NCI-H187 treated with DMSO at 0.1 percent for 48 hours (cell line): Measurements from ENCODE around the gene ANKRD49.
"Not testable (repeated sequence)": the region's sequence is repeated elsewhere in the genome, so short reads cannot be mapped to it uniquely, and the experiment has no call there.

Experiments used
- DNase-seq: peaks from one replicate; lab custom pipeline; 2025; lab: John Stamatoyannopoulos, UW

Gene ANKRD49, protein sequence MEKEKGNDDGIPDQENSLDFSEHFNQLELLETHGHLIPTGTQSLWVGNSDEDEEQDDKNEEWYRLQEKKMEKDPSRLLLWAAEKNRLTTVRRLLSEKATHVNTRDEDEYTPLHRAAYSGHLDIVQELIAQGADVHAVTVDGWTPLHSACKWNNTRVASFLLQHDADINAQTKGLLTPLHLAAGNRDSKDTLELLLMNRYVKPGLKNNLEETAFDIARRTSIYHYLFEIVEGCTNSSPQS

DNA sequence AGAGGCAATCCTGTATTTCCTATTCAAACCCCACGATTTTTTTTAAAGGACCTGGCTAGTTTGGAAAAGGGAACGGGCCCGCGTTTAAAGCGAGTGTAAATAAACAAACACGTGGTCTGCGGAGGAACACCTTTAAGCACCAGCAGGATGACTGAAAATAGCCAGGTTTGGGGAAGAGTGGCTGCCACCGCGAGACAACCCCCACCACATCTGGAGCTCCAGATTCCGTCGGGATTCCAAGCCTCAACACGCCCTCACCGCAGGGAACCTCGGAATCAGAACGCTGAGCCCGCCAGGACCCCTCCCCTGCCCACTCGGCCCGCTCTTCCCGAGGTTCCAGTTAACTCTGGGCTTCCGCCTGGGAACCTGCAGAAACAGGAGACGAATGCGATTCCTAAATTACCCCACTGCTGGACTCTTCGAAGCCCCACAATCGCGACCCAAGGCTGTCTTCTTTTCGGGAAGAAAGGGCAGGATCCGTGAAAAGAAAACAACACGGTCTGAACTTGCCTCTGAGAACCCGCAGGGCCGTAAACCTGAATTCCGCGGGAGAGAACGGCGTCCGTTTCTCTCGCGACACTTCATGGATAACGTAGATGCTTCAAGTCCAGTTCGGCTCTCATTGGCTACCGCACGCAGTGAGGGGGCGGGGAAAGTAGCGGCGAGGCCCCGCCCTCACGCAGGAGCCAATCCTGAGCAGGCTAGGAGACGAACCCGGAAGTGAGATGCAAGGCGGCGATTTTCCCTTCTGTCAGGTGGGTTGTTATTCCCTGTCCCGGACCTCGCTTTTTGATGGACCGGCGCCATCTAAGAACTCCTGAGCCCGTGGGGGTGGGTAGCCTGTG, at the start of gene ANKRD49, which contains the start of gene MRE11:
ANKRD49 (plus strand) TSS at position 704 of the 845 bp plus-strand sequence. CDS start 2,710 bp downstream, outside the sequence.
MRE11 (minus strand) TSS at position 564 of the 845 bp plus-strand sequence. CDS start 1,043 bp downstream, outside the sequence.
- peak; percentile 60 for DNase-seq

DNA sequence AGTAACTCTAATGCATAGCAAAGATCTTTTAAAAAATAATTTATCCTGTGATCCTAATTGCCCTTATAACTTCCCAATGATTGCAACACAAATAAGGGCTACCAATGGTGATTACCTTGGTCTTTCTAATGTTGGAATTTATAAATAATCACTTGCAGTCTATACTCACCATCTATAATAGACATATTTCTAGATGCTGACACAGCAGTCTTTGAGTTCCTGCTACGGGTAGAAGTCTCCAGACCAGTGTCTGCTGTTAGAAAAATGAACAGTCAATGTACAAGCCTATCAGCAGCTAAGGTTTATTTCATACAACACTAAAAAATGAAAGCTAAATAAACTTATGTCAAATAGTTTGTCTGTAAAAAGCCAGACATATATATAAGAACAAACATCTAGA, 48.1 kb upstream of the ANKRD49 start:
- no peak for DNase-seq

DNA sequence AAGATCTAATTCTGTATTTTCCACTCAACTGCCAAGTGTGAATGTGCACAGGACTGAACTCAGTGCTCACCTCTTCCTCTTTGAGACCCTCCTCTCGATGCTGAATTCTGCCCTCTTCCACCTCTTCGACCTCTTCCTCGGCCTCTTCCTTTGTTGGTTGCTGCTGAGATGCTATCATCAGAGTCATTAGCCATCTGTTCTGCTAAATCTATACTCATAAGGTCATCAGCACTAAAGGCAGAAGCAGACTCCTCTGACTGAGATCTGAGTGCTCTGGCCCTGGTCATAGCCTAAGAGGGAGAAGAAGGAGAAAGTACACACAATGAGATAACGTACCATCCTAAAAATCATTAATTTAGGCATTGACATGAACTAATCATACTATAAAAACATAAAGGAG, 46.6 kb upstream of the ANKRD49 start:
- DNase-seq, result no peak

DNA sequence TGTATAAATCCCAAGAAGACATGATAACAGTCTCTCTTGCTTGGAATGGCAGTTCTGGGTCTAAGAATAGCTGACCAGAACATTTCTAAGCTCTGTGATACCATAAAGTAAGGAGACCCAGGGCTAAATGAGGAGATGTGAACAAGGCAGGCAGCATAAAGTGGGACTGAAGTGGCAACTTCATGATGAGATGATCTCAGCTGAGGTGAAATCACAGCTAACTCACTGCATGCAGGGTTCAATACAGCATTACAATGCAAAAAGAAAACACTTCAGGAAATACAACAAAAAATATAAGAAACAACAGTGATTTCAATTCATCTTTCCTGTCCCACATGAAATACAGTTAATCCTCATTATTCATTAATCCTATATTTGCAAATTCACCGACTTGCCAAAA, 44.8 kb upstream of the ANKRD49 start:
- no peak for DNase-seq

DNA sequence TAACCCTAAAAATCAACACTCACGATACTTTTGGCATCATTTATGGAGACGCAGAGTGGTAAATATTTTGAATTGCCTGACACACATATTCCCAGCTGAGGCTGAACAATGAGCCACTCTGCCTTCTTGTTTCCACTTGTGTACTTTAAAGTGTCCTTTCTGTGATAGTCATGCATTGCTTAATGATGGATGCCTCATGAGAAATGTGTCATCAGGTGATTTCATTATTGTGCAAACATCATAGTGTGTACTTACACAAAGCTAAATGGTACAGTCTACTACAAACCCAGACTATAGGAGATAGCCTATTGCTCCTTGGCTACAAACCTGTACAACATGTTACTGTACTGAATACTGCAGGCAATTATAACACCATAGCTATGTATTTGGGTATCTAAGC, 44.3 kb upstream of the ANKRD49 start:
- DNase-seq, result no peak

DNA sequence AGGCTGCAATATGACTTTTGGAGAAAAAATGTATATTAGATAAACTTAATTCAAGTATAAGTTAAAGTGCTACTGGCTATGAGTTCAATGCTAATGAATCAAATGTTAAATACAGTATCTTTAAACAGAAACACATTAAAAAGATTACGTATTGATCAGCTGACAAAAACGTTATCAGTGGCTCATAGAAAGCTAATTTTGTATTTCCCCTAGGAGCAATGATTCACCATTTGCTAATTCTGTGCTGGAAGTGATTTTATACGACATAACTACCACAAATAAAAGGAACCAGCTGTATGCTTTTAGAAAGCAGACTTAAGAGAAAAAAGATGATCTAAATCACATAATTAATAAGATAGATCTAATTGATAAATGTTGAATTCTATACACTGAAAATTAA, 43.7 kb upstream of the ANKRD49 start:
- no peak for DNase-seq

DNA sequence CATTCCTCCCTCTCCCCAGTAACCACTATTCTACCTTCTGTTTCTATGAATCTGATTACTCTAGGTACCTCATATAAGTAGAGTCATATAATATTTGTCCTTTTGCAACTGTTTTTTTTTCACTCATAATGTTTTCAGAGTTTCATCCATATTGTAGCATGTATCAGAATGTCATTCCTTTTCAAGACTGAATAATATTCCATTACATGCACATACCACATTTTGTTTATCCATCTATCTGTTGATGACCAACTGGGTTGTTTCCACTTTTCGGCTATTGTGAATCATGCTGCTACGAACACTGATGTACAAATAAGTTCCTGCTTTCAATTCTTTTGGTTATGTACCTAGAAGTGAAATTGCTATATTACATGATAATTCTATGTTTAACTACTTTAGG, 40.8 kb upstream of the ANKRD49 start:
- DNase-seq, result no peak

DNA sequence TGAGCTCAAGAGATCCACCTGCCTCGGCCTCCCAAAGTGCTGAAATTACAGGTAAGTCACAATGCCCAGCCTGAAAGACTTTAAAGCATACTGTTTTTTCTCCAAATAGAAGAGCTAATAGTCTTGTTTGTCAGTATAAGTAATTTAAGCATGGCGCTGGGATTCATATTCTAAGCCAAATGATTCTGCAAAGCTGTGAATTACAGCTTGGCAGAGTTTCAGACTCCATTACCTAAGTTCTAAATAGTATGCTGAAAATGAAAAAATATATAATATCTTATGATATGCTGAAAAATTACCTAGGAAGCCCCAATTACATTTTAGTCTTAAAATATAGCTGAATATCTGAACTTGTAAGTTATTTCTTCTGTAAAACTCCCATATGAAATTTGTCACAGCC, 39.5 kb upstream of the ANKRD49 start:
- no peak for DNase-seq

DNA sequence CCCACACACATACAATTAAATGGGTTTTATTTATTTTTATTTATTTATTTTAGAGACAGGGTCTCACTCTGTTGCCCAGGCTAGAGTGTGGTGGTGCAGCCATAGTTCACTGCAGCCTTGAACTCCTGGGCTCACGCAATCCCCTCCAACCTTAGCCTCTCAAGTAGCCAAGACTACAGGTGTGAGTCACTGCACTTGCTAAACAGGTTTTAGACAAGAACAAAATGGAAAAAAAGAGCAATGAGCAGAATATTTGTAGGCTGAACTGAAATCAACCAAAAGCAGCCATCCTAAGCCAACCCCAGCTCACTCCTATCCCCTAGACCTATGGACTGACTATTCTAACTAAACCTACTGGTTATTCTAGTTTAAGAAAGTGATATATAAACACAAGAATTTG, 37.9 kb upstream of the ANKRD49 start:
- no peak for DNase-seq

DNA sequence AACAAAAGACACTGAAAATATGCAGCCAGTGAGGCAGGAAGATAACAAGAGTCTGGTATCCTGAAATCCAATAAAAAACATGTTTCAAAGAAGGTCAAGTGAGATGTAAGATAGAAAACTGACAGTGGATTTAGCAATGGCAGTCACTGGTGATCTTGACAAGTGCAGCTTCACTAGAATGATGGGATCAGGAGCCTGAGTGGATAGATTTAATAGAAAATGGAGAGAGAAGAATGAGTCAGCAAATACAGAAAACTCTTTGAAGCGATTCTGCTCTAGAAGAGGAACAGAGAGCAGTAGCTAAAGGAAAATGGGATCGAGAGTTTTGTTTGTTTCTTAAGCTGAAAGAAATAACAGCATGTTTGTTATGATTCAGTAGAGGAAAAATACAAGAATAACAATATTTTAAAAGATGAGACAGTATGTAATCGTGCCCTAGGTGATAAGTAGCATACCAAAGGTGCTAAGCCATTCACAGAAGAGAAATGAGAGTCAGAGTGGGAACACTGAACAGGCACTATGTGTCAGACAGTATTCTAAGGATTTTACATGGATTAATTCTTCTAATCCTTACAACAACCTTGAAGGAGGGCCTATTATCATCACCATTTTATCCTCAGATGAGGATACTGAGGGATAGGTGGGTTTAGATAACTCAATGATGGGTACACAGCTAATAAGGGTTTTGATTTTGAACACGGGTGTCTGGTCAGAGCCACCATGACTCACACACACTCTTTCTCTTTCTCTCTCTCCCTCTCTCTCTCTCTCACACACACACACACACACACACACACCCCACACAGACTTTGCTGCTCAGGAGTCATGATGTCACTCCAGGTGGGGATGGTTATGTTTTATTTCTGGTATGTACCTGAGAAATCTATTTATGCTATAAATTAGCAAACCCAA, 36.4 kb upstream of the ANKRD49 start:
- no peak for DNase-seq

DNA sequence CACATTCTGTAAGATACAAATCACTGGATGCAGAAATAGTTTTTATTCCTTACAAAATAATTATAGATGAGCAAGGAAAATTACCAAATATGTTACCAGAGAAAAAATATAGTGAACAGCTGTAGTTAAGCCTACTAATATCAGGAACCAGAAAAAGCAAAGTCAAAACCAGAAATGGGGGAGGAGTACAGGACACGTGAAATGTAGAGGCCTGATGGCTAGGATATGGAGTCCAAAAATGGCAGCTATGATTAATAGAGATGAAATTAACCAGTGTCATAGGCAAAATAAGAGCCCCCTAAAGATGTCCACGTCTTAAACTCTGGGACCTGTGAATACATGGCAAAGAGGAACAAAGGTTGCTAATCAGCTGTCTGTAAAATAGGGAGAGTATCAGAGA, 34.2 kb upstream of the ANKRD49 start:
- no peak for DNase-seq

DNA sequence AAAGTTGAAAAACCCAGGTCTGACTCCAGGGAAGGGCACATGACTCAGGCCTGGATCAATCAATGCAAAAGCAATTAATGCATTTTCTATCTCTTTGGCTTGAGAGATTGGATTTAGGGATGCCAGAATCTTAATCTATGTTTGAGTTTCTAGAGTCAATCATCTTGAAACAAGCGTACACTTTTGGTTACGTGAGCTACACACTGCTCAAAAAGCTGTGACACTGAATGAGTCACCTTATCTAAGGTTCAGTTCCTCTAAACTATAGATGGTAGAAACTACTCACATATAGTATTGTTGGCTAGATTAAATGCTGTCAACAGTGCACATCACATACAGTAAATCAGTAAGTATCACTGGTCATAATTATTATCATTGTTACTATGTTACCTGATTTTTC, 24.4 kb upstream of the ANKRD49 start:
- no peak for DNase-seq

DNA sequence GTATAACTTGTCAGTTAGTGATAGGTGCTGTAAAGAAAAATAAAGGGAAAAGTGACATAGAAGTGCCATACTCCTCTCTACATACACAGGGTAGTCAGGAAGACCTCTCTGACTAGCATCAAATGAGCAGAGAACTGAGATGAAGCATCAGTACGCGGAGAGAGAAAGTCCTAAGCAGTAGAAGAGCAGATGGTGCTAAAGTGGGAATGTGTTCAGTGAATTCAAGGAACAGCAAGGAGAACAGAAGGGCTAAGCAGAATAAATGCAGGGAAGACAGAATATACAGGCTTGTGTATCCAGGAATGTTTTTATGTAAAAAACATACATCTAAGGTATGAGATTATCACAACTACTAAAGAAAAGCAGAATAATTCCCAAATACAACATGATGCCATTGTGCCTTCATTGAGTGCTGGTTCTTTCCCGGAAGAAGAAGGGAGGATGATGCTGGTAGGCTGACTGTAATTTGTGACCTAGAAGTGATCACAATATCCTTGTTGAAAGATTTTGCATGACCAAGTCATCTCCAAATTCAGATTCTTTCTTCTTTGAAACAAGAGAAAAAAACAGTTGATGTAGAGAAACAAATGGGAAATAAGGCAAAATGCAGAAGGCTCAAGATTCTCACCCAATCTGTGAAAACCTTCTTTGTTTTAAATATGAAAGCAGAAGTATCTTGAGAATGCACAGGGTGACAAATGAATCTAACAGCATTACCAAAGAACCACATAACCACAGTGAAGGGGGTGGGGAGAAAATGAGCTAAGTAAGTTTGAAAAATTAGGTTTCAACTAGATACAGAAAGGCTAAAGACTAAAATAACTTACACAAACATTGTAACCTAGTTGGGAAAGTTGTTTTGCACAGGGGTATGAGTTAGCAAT, 20.6 kb upstream of the ANKRD49 start:
- DNase-seq, result no peak

DNA sequence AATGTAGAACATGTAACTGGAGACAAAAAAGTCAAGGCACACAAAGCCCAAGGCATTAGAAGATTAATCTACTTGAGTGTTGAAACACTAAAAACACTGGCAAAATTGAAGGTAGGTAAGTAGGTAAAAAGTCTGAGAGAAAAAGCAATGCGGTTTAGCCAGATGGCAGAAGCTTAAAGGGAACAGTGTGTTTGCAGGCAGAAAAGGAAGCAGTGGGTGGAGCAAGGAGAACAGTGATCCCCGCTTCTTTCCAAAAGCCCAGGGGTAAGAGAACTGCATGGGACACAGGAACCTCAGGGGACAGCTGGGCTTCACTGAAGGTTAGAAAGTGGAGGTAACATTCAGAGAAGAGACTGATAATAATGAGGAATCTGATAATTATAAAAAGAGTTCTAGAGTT, 16.2 kb upstream of the ANKRD49 start:
- no peak for DNase-seq

DNA sequence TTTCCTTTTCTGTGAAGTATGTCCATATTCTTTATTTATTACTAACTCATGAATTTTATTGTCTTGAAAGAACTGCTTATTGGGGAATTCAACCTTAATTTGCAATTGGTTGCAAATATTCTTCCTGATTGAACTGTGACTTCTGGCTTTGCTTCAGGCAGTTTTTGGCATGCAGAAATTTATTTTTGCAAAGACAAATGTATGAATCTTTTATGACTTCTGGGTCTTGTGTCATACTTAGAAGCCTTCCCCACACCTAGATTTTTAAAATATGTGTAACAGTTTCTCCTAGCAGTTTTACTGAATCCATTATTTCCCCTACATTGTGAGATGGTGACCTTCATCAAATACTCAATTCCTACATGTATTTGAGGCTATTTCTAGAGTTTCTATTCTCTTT, 12.4 kb upstream of the ANKRD49 start:
- DNase-seq, result no peak

DNA sequence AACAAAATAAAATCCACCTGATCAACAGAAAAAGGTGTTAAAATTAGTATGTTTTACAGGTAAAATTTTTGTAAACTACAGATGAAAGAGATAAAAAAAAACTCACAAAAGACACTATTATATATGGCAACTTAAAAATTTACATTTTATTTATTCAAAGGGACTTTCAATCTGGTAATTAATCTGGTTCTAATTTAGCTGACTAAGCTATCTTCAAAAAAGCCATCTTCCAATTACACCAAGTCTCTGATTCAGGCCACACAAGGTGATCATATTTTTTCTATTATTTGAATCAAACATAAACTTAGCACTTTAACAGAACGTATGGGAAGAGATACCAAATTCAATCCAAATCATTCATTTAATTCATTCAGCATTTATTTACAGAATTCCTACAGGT, 7.7 kb upstream of the ANKRD49 start:
- DNase-seq, result no peak

DNA sequence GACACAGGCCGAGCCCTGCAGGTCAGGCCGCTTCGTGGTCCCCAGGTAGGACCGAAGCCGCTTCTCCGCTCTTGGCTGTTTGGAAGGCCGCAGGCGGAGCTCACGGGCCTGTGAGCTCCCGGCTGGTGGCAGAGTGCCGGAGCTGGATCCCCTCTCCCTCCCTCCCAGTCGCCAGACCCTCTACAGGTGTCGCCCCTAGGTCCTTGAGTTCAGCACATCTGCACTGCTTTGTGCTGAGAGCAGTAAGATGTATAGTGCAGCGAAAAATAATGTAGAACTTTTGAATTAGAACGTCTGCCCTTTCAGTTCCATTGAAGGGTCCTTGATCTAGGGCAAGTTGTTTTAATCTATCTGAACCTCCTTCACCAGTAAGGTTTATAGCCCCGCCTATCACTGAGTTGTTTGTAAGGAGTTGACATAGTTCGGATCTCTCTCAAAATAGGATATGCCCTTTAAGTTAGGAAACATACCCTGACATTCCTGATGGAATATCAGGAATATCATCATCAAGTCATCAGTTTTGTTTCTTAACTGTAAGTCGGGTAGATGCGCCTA, 419 bp downstream of the ANKRD49 start:
- no peak for DNase-seq

DNA sequence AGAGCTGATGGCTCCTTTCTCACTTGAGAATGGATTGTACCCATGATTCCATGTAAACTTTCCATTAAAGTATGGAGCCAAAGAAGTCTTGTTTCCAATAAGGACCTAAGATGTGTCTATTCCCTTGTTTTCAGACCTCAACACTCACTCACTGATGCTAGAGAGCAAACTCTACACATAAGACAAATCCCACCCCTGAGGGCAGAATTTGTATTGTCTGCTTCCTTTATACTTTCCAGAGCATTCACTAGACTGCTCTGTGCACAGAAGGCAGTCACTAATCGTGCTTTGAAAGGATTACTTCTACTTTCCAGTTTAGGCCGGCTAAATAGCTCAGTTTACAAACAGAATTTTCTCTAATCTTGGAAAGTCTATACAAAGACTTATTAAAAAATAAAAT, 6.4 kb downstream of the ANKRD49 start:
- DNase-seq, result no peak

DNA sequence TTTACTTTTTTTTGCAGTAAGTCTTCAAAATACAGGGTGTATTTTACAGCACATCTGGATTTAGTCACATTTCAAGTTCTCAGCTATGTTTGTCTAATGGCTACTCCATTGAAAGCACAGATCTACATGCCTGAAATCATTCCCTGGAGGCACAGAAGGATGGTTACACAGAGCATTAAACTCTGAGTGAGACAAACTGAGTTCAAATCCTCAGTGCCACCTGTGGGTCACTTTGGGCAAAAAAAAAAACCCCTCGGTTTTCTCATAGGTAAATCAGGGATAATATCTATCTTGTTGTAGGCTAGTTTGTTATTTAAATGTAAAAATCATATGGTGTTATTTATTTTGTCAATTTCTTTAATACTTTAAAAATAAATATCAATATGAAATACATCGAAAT, 7.7 kb downstream of the ANKRD49 start:
- DNase-seq, result no peak

DNA sequence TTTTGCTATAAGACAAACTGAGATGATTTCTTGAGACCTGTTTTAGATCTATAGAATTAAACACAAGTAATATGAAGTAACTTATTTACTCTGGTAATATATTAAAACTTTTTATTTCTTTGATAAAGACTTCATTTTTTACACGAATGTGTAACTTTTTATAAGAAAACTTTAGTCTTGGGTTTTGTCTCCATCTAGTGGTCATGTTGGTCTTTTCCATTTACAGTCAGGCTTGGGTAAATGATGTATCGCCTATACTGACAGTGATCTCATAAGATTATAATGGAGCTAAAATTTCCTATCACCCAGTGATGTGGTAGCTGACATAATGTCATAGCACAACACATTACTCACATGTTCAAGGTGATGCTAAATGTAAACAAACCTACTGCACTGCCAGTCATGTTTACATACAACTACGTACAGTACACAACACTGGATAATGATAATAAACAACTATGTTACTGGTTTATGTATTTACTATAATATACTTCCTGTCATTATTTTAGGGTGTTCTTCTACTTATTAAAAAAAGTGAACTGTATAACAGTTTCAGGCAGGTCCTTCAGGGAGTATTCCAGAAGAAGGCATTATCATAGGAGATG, 11.0 kb downstream of the ANKRD49 start:
- DNase-seq, result no peak

DNA sequence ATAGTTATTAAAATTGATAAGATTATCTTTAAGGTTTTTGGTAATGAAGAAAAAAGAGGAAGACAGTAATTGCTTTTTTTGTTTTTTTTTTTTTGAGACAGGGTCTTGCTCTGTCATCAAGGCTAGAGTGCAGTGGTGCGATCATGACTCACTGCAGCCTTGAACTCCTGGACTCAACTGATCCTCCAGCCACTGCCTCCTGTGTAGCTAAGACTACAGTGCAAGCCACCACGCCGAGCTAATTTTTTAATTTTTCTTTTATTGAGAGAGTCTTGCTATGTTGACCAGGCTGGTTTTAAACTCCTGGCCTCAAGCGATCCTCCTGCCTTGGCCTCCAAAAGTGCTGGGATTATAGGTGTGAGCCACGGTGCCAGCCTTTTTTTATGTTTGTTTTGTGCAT, 12.7 kb downstream of the ANKRD49 start:
- DNase-seq, result not testable (repeated sequence)
